Activated T-cell treated with anti-CD3 and anti-CD28 coated beads, Interleukin-2, amount 50 U/mL, for 72 hours (primary cell): Measurements from ENCODE around the gene KCNJ11. TPM values are rescaled to one million over a fixed set of nuclear protein-coding genes. Genes with fewer than 3 reads are reported as not detected.

Experiments
- ATAC-seq, 2 donors: fragments of 150-1000 bp; cut with Tn5 transposase; replicated peaks in 1 of 2; 2 replicates each; pipeline ENCODE4 v1.10.0; 2021; ENCODE audit warnings: moderate library complexity in 2 of 2, mild to moderate bottlenecking in 1 of 2
- DNase-seq, 2 donors: peaks; one replicate each; pipeline ENCODE4 v3.0.0; 2021 to 2022; ENCODE audit warnings: mixed read lengths in 1 of 2
- H3K27ac Mint-ChIP-seq: one replicate; pipeline ENCODE4 v1.8.0; 2022; ENCODE audit warnings: mild to moderate bottlenecking, moderate library complexity, mixed read lengths
- H3K27me3 Mint-ChIP-seq: one replicate; pipeline ENCODE4 v1.8.0; 2022; ENCODE audit warnings: low read depth, mixed read lengths
- H3K36me3 Mint-ChIP-seq, 2 donors: one replicate each; pipeline ENCODE4 v1.8.0; 2022; ENCODE audit warnings: mixed read lengths in 2 of 2, mild to moderate bottlenecking in 1 of 2; ENCODE audit not compliant: insufficient read depth in 2 of 2
- H3K4me1 Mint-ChIP-seq: one replicate; pipeline ENCODE4 v1.8.0; 2022; ENCODE audit warnings: low read depth, mixed read lengths
- H3K4me3 Mint-ChIP-seq, 2 donors: one replicate each; pipeline ENCODE4 v1.8.0; 2022; ENCODE audit warnings: mild to moderate bottlenecking in 2 of 2, mixed read lengths in 2 of 2, moderate library complexity in 2 of 2
- H3K9me3 Mint-ChIP-seq, 2 donors: one replicate each; pipeline ENCODE4 v1.8.0; 2022; ENCODE audit warnings: mixed read lengths in 2 of 2
- total RNA-seq, 2 donors: library from RNA; stranded (reverse); gene quantifications; one replicate each; pipeline ENCODE4 v1.2.3, GENCODE V29; 2022

Gene KCNJ11
- total RNA-seq, 2 donors from 2014 or later: 0.29 TPM; not detected in 1

- peaks cover 2% of the 10 kb centered on the region for H3K27me3 Mint-ChIP-seq
- ATAC-seq: no peak
Measured at GRCh38 chr11:17382046-17382728, 6.3 kb downstream of the KCNJ11 start.

GRCh38 chr11:17381156-17381555, 7.3 kb downstream of the KCNJ11 start:
- no peak overlapping the region for H3K27ac Mint-ChIP-seq
- no peak overlapping the region for H3K4me3 Mint-ChIP-seq
- DNase-seq: no peak
- H3K9me3 Mint-ChIP-seq: no peaks in the 10 kb centered on the region
- H3K27me3 Mint-ChIP-seq: no peaks in the 10 kb centered on the region
- no peaks in the 10 kb centered on the region for H3K4me1 Mint-ChIP-seq
- H3K36me3 Mint-ChIP-seq: peaks cover 0 to 2% of the 10 kb centered on the region in 2 donors
- no peak for ATAC-seq

More at GRCh38 chr11:17382046-17382728, 6.3 kb downstream of the KCNJ11 start:
- no peak overlapping the region for H3K4me3 Mint-ChIP-seq
- no peak overlapping the region for H3K27ac Mint-ChIP-seq
- peaks cover 0 to 2% of the 10 kb centered on the region in 2 donors for H3K36me3 Mint-ChIP-seq
- H3K4me1 Mint-ChIP-seq: no peaks in the 10 kb centered on the region
- no peak for DNase-seq
- no peaks in the 10 kb centered on the region for H3K9me3 Mint-ChIP-seq

DNA sequence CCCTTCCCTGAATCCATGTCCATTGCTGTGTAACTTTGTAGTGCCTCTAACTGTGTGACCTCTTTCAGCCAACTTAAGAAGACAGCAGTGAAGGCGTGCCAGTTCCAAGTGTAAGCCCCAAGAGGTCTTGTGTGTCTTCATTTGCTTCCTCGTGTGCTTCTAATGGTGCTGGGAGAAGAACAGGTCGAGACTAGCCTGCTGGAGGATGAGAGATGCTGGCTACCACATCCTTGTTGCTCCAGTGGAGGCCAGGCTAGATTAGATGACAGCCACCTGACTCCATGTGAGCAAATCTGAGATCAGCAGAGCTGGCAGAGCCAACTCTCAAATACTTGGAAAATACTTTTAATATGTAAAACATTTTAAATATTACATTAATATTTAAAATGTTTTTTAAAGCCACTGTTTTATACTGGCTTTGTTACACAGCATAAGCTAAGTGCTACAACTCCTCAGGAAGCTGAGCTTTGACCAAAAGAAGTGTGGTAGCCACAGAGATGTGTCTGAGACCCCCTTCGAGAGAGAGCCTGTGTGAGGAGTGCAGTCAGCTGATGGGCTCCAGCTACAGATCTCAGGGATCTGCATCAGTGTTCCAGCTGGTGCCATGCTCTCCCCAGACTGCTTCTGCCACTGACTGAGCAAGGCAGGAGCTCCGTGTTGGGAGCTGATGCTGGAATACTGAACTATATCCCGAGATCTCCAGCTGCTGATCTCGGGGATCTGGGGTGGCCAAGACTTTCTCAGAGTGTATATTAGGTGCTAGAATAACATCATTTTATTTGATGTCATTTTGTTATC, 8.9 kb downstream of the KCNJ11 start:
- no peaks in the 10 kb centered on the region for H3K27me3 Mint-ChIP-seq
- H3K9me3 Mint-ChIP-seq: no peaks in the 10 kb centered on the region
- ATAC-seq (no peak), DNase-seq (no peak)
- H3K4me3 Mint-ChIP-seq: no peak overlapping the region
- H3K36me3 Mint-ChIP-seq: peaks cover 0 to 2% of the 10 kb centered on the region in 2 donors
- H3K4me1 Mint-ChIP-seq: no peaks in the 10 kb centered on the region
- H3K27ac Mint-ChIP-seq: no peak overlapping the region

DNA sequence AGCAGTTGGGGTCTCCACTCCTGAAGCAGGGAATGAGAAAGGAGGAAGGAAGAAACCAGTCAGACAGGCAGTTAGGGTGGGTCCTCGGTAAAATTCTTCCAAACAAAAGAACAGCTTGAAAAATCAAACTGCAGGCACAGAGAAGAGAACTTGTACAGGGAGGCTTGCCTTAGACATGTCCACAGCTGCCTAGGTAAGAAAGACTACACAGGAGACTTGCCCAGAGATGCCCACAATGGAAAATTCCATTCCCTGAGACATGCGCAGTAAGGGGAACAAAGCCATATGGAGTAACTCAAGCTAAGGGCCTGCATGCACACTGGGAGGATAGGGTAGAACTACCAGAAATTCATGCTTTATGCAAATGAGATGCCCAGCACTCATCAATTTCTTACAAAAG, 9.8 kb downstream of the KCNJ11 start:
- Mint-ChIP-seq H3K27me3 (no peaks in the 10 kb centered on the region), H3K27ac (no peak overlapping the region), H3K4me1 (no peaks in the 10 kb centered on the region), H3K36me3 (peaks cover 0 to 3% of the 10 kb centered on the region in 2 donors), H3K9me3 (no peaks in the 10 kb centered on the region), H3K4me3 (no peak overlapping the region)
- no peak for ATAC-seq
- DNase-seq: no peak

- ATAC-seq: no peak
- peaks cover 14 to 16% of the 10 kb centered on the region in 2 donors for H3K36me3 Mint-ChIP-seq
- no peak overlapping the region for H3K4me3 Mint-ChIP-seq
- peaks cover 5 to 8% of the 10 kb centered on the region in 2 donors for H3K9me3 Mint-ChIP-seq
- no peaks in the 10 kb centered on the region for H3K27me3 Mint-ChIP-seq
- H3K4me1 Mint-ChIP-seq: no peaks in the 10 kb centered on the region
- no peak overlapping the region for H3K27ac Mint-ChIP-seq
- no peak for DNase-seq
Measured at GRCh38 chr11:17376493-17376892, 12.0 kb downstream of the KCNJ11 start.

- no peaks in the 10 kb centered on the region for H3K4me1 Mint-ChIP-seq
- no peak overlapping the region for H3K27ac Mint-ChIP-seq
- DNase-seq (no peak), ATAC-seq (no peak)
- H3K27me3 Mint-ChIP-seq: no peaks in the 10 kb centered on the region
- H3K9me3 Mint-ChIP-seq: peaks cover 13 to 15% of the 10 kb centered on the region in 2 donors
- peaks cover 22 to 25% of the 10 kb centered on the region in 2 donors for H3K36me3 Mint-ChIP-seq
- no peak overlapping the region for H3K4me3 Mint-ChIP-seq
Measured at GRCh38 chr11:17375547-17375946, 12.9 kb downstream of the KCNJ11 start.

DNA sequence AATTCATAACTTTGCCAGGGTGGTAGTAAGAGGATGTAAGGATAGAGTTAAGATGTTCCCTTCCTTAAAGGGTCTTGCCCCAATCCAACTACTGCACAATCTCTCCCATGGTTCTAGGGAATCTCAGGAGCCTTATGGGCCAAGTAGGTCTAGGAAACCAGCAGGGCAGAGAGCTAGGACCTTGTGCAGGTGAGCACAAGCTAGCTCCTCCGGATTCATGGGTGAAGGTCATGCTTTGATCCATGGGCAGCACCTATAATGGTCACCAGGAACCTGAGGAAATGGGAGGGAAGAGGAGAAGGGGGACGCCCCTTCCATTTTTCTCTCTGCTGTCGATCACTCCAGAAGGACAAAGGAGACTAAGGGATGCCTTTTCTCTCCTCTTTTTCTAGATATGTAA, 16.8 kb downstream of the KCNJ11 start:
- peaks cover 13 to 25% of the 10 kb centered on the region in 2 donors for H3K9me3 Mint-ChIP-seq
- H3K4me1 Mint-ChIP-seq: peaks cover 10% of the 10 kb centered on the region
- ATAC-seq (no peak), DNase-seq (no peak)
- H3K4me3 Mint-ChIP-seq: no peak overlapping the region
- H3K36me3 Mint-ChIP-seq: peaks cover 37 to 42% of the 10 kb centered on the region in 2 donors
- no peaks in the 10 kb centered on the region for H3K27me3 Mint-ChIP-seq
- H3K27ac Mint-ChIP-seq: no peak overlapping the region

- Mint-ChIP-seq H3K4me3 (no peak overlapping the region), H3K36me3 (peaks cover 37 to 42% of the 10 kb centered on the region in 2 donors), H3K27ac (no peak overlapping the region), H3K9me3 (peaks cover 13 to 25% of the 10 kb centered on the region in 2 donors), H3K4me1 (peaks cover 10% of the 10 kb centered on the region), H3K27me3 (no peaks in the 10 kb centered on the region)
- DNase-seq (no peak), ATAC-seq (no peak)
Measured at GRCh38 chr11:17369684-17370243, 18.7 kb downstream of the KCNJ11 start.

GRCh38 chr11:17369094-17369493, 19.4 kb downstream of the KCNJ11 start:
- Mint-ChIP-seq H3K4me1 (peaks cover 10% of the 10 kb centered on the region), H3K9me3 (peaks cover 13 to 25% of the 10 kb centered on the region in 2 donors), H3K27ac (no peak overlapping the region), H3K4me3 (no peak overlapping the region), H3K36me3 (peaks cover 37 to 42% of the 10 kb centered on the region in 2 donors), H3K27me3 (no peaks in the 10 kb centered on the region)
- DNase-seq (no peak), ATAC-seq (peak; percentile 63 to 75)

DNA sequence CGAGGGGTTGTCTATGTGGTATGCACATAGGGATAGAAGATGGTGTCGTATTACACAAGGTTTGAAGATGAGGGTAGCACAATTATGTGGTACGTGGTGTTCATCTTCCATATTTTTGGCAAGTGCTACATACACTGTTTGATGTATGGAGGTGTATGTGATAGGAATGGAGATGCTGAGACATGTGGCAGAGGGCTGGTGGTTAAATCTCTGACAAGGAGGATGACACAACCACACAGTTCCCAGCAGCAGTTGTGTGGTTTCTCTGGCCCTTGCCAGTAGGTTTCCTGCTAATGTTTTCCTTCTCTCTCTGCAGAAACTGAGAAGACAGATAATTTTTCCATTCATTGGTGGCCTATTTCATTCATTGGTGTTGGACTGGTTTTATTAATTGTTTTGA, 19.9 kb downstream of the KCNJ11 start:
- H3K27ac Mint-ChIP-seq: no peak overlapping the region
- H3K4me3 Mint-ChIP-seq: no peak overlapping the region
- H3K9me3 Mint-ChIP-seq: peaks cover 13 to 25% of the 10 kb centered on the region in 2 donors
- H3K27me3 Mint-ChIP-seq: no peaks in the 10 kb centered on the region
- peaks cover 36 to 42% of the 10 kb centered on the region in 2 donors for H3K36me3 Mint-ChIP-seq
- H3K4me1 Mint-ChIP-seq: peaks cover 10% of the 10 kb centered on the region
- no peak for DNase-seq
- peak; percentile 54 to 75 for ATAC-seq

GRCh38 chr11:17366495-17366894, 22.0 kb downstream of the KCNJ11 start:
- H3K27me3 Mint-ChIP-seq: no peaks in the 10 kb centered on the region
- ATAC-seq: no peak
- peaks cover 26 to 31% of the 10 kb centered on the region in 2 donors for H3K36me3 Mint-ChIP-seq
- peaks cover 8 to 17% of the 10 kb centered on the region in 2 donors for H3K9me3 Mint-ChIP-seq
- peaks cover 10% of the 10 kb centered on the region for H3K4me1 Mint-ChIP-seq
- H3K27ac Mint-ChIP-seq: no peak overlapping the region
- DNase-seq: no peak
- H3K4me3 Mint-ChIP-seq: no peak overlapping the region

DNA sequence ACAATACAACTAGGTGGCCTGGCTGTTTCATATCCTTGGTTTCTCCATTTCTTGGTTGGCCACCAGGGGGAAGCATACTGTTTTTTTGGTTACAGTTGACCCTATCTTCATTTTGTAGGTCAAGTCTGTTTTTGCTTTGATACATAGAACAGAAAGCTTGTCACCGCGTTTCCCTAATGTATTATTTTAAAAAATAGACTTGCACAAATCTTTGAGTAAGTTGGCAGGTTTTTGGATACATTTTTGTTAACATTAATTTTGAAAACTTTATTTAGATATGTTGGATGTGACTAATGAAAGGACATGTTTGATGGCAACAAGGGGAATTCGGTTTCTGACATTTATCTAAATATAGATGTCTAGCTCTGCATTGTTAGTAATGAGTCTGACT, 33.9 kb downstream of the KCNJ11 start:
- peaks cover 43% of the 10 kb centered on the region for H3K4me1 Mint-ChIP-seq
- H3K27ac Mint-ChIP-seq: peak overlapping the region; percentile 94
- ATAC-seq: peak in 1 of 2 donors; percentile 23
- peak overlapping the region; percentile 94 for H3K4me3 Mint-ChIP-seq
- H3K9me3 Mint-ChIP-seq: no peaks in the 10 kb centered on the region
- DNase-seq: peak; percentile 69 to 78
- H3K27me3 Mint-ChIP-seq: peaks cover 21% of the 10 kb centered on the region
- H3K36me3 Mint-ChIP-seq: peaks cover 4% of the 10 kb centered on the region in 2 donors
